ENCODE results near the gene KLHL40. TPM values are rescaled to one million over a fixed set of nuclear protein-coding genes. Genes with fewer than 3 reads are reported as not detected.

KLHL40 gene
- total RNA-seq, 4 donors from 2014 or later = not detected

DNA sequence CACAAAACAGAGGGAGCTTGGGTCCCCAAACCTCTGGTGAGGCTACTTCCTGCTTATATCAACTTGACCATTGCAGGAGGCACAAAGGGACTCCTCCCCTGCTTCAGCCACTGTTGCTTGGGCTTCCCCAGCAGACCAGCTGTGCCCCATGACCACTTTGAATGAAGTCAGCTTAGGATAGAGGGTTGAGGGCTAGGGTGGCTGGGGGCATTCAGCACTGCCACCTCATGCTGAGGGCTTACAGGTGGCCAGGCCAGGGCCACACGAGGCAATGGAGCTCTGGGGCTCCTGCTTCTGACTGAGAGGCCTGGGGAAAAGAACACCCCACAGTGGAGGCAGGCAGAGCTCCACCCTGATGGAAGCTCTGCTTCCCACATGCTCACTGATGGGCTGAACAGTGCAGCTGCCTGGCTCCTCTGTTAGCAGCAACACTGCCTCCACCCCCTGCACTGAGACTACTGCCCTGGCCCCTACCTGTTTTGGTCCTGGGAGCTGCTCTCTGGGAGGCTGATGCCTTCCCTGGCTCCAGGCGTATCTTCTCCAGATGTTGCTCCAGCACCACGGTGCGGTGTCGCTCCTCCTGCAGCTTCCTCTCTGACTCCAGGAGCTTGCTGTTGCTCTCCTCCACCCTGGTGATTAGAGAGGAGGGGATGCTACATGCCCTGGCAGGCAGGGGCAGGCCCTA is 27.5 kb downstream of the KLHL40 start:
- 80 to 93% methylated on average over 4 to 5 of the region's 5 CpGs for WGBS, 2 donors
- DNase-seq = no peak
- Histone ChIP-seq H3K4me1 (peaks cover 11 to 17% of the 10 kb centered on the region in 2 donors), H3K36me3 (no peaks in the 10 kb centered on the region), H3K27ac (no peak overlapping the region), H3K9me3 (no peaks in the 10 kb centered on the region), H3K4me3 (replicated peaks in 1 of 3) (no peak overlapping the region), H3K27me3 (no peaks in the 10 kb centered on the region)
- intact Hi-C loops (cut with DNase I) = no loop called here
- TF ChIP-seq, protein P1, sequence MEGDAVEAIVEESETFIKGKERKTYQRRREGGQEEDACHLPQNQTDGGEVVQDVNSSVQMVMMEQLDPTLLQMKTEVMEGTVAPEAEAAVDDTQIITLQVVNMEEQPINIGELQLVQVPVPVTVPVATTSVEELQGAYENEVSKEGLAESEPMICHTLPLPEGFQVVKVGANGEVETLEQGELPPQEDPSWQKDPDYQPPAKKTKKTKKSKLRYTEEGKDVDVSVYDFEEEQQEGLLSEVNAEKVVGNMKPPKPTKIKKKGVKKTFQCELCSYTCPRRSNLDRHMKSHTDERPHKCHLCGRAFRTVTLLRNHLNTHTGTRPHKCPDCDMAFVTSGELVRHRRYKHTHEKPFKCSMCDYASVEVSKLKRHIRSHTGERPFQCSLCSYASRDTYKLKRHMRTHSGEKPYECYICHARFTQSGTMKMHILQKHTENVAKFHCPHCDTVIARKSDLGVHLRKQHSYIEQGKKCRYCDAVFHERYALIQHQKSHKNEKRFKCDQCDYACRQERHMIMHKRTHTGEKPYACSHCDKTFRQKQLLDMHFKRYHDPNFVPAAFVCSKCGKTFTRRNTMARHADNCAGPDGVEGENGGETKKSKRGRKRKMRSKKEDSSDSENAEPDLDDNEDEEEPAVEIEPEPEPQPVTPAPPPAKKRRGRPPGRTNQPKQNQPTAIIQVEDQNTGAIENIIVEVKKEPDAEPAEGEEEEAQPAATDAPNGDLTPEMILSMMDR (IDR thresholded peaks at IDR 0.05) = no peak
- no peak for TF ChIP-seq POLR2A (IDR thresholded peaks at IDR 0.05)

DNA sequence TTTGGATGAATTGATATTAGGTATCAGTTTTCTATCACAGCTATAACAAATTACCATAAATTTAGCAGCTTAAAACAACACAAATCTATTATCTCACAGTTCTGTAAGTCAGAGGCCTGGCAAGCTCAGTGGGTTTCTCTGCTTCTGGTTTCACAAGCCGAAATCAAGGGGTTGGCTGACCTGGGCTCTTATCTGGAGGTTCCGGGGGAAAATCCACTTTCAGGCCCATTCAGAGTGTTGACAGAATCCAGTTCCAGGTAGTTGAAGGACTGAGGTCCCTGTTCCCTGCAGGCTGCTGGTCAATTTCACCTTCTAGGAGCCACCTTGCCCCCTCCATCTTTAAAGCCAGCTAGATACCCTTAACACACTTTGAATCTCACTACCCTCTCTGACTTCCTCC is 28.4 kb downstream of the KLHL40 start:
- DNase-seq = no peak

DNA sequence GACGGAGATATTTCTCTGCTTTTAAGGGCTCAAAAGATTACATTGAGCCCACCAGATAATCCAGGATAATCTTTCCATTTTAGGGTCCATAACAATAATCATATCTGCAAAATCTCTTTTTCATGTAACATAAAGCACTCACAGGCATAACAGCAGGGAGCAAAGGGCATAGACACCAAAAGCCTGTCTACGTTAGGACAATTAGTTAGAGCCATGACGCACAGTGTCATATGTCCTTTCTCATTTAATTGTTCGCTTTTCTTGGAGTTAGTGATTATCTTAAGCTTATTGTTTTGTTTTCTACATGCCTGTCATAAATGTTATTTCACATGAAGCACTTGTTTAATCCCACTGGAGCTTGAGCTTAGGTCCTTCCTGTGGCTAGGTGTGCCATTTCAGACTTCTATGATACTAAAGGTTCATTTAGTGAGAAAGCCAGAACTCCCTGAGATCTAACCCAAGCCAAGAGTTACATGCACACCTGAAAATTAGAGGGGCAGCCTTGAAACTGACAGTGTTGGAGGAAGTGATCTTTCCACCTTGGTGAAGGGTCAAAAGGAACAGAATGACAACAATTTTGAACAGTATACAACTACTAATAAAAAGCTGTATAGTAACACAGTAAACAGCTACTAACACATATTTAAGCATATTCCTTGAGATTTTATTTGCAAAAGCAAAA is 29.0 kb downstream of the KLHL40 start:
- Histone ChIP-seq H3K9me3 (no peaks in the 10 kb centered on the region), H3K36me3 (no peaks in the 10 kb centered on the region), H3K4me3 (replicated peaks in 1 of 3) (no peak overlapping the region), H3K27me3 (no peaks in the 10 kb centered on the region), H3K4me1 (peaks cover 11 to 17% of the 10 kb centered on the region in 2 donors), H3K27ac (no peak overlapping the region)
- WGBS, 2 donors = 89 to 94% methylated on average over 4 of the region's 4 CpGs
- TF ChIP-seq, protein P1 (IDR thresholded peaks at IDR 0.05) = no peak
- TF ChIP-seq POLR2A (IDR thresholded peaks at IDR 0.05) = no peak
- intact Hi-C loops (cut with DNase I) = no loop called here
- DNase-seq = no peak

More for the DNA sequence above, 28.4 kb downstream of the KLHL40 start:
- no peaks in the 10 kb centered on the region for H3K36me3 ChIP-seq
- WGBS, 2 donors = 78 to 90% methylated on average over 2 of the region's 2 CpGs
- intact Hi-C loops (cut with DNase I) = no loop called here
- no peaks in the 10 kb centered on the region for H3K27me3 ChIP-seq
- no peaks in the 10 kb centered on the region for H3K9me3 ChIP-seq
- H3K4me3 ChIP-seq (replicated peaks in 1 of 3) = no peak overlapping the region
- no peak overlapping the region for H3K27ac ChIP-seq
- no peak for TF ChIP-seq POLR2A (IDR thresholded peaks at IDR 0.05)
- TF ChIP-seq, protein P1 (IDR thresholded peaks at IDR 0.05) = no peak
- H3K4me1 ChIP-seq = peaks cover 11 to 17% of the 10 kb centered on the region in 2 donors

DNA sequence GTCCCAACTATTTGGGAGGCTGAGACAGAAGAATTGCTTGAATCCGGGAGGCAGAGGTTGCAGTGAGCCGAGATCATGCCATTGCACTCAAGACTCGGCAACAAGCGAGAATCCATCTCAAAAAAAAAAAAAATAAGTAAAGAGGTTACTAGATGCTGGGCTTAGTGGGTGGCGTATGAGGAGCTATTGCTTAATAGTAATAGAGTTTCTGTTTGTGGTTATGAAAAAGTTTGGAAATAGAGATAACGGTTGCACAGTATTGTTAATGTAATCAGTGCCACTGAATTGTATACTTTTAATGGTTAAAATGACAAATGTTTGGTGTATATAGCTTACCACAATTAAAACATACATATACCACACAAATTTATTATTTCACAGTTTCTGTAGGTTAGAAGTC is 32.0 kb downstream of the KLHL40 start:
- intact Hi-C loops (cut with DNase I) = no loop called here
- no peaks in the 10 kb centered on the region for H3K27me3 ChIP-seq
- H3K4me3 ChIP-seq (replicated peaks in 1 of 3) = no peak overlapping the region
- WGBS, 2 donors = 93 to 94% methylated on average over 6 of the region's 6 CpGs
- peaks cover 0 to under 1% of the 10 kb centered on the region in 2 donors for H3K4me1 ChIP-seq
- H3K36me3 ChIP-seq = no peaks in the 10 kb centered on the region
- no peak overlapping the region for H3K27ac ChIP-seq
- TF ChIP-seq POLR2A (IDR thresholded peaks at IDR 0.05) = no peak
- TF ChIP-seq, protein P1 (IDR thresholded peaks at IDR 0.05) = no peak
- no peak for DNase-seq
- H3K9me3 ChIP-seq = no peaks in the 10 kb centered on the region

DNA sequence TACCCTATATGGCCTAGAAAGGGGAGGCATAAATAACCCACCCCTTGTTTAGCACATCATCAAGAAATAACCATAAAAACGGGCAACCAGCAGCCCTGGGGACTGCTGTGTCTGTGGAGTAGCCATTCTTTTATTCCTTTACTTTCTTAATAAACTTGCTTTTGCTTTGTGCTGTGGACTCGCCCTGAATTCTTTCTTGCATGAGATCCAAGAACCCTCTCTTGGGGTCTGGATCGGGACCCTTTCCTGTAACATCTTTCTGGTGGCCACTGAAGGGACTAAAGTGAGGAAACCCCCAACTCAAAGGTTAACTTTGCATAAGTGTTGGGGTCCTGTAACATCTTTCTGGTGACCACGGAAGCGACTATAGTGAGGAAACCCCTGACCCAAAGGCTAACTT is 33.0 kb downstream of the KLHL40 start:
- Histone ChIP-seq H3K4me3 (replicated peaks in 1 of 3) (no peak overlapping the region), H3K4me1 (no peaks in the 10 kb centered on the region), H3K27me3 (no peaks in the 10 kb centered on the region), H3K9me3 (no peaks in the 10 kb centered on the region), H3K36me3 (no peaks in the 10 kb centered on the region), H3K27ac (no peak overlapping the region)
- no peak for DNase-seq
- WGBS, 2 donors = 87 to 88% methylated on average over 5 of the region's 5 CpGs
- TF ChIP-seq POLR2A (IDR thresholded peaks at IDR 0.05) = no peak
- TF ChIP-seq, protein P1 (IDR thresholded peaks at IDR 0.05) = no peak
- intact Hi-C loops (cut with DNase I) = no loop called here

All from thyroid gland (tissue), 4 donors.